H1 (cell line): ENCODE results near the gene EDC3. TPM values are rescaled to one million over a fixed set of nuclear protein-coding genes. Genes with fewer than 3 reads are reported as not detected.
"Not testable (repeated sequence)": the region's sequence is repeated elsewhere in the genome, so short reads cannot be mapped to it uniquely, and the experiment has no call there.

Experiments
- CTCF ChIA-PET: fragments of 300-600 bp; sonication (Branson Sonifier 250); formaldehyde crosslinking; loops from one replicate; lab custom pipeline; 2021; ENCODE audit not compliant: partially characterized antibody; lab: Charles Lee
- POLR2A ChIA-PET: fragments of 300-600 bp; sonication (Branson Sonifier 250); formaldehyde crosslinking; loops from one replicate; lab custom pipeline; 2021; ENCODE audit warnings: inconsistent platforms; ENCODE audit not compliant: partially characterized antibody; lab: Charles Lee
- DNase-seq, 2 experiments: peaks; one replicate each; pipeline versions ENCODE4 v3.0.0 to v3.0.0-alpha.2; 2010 to 2022; ENCODE audit warnings: low spot score in 2 of 2, low read depth in 1 of 2, mixed read lengths in 1 of 2
- FAIRE-seq: peaks from 2 replicates; lab custom pipeline; 2011; peaks lifted over from hg19 to GRCh38; lab: Jason Lieb, UNC
- H2AFZ ChIP-seq: 2 replicates; pipeline ENCODE4 v1.8.1; 2012; ENCODE audit warnings: low read length, inconsistent platforms
- H2AK5ac ChIP-seq: 2 replicates; pipeline ENCODE4 v1.6.1; 2013; ENCODE audit warnings: low read depth, low read length
- H2BK120ac ChIP-seq: replicated peaks from 2 replicates; pipeline ENCODE3; 2013; ENCODE audit warnings: low read depth, low read length, inconsistent platforms
- H2BK12ac ChIP-seq: 2 replicates; pipeline ENCODE4 v1.6.1; 2013; ENCODE audit warnings: low read depth, low read length
- H2BK15ac ChIP-seq: 2 replicates; pipeline ENCODE4 v1.6.1; 2013; ENCODE audit warnings: low read length
- H2BK20ac ChIP-seq: 2 replicates; pipeline ENCODE4 v1.6.1; 2013; ENCODE audit warnings: low read length
- H2BK5ac ChIP-seq: 2 replicates; pipeline ENCODE4 v1.6.1; 2013; ENCODE audit warnings: low read depth, low read length
- H3K14ac ChIP-seq: 2 replicates; pipeline ENCODE4 v1.6.1; 2013; ENCODE audit warnings: inconsistent platforms; ENCODE audit not compliant: insufficient read length
- H3K18ac ChIP-seq: 2 replicates; pipeline ENCODE4 v1.6.1; 2013; ENCODE audit warnings: low read length; ENCODE audit errors: extremely low read depth
- H3K23ac ChIP-seq: 2 replicates; pipeline ENCODE4 v1.6.1; 2013; ENCODE audit warnings: inconsistent platforms; ENCODE audit not compliant: insufficient read length
- H3K23me2 ChIP-seq: 2 replicates; pipeline ENCODE4 v1.6.1; 2013; ENCODE audit warnings: low read depth, low read length
- H3K27ac ChIP-seq: 2 replicates; pipeline ENCODE4 v1.6.1; 2011; ENCODE audit warnings: low read depth, low read length, inconsistent platforms
- H3K27me3 ChIP-seq, 4 experiments: replicated peaks in 1 of 4; 1 replicate in 1 of 4; 2 replicates in 3 of 4; pipeline versions ENCODE4 v1.6.1 to v1.8.1; 2011 to 2013; ENCODE audit warnings: low read length in 3 of 4, mild to moderate bottlenecking in 3 of 4, inconsistent platforms in 2 of 4, mixed read lengths in 2 of 4, moderate library complexity in 1 of 4; ENCODE audit not compliant: control insufficient read depth in 3 of 4, insufficient read depth in 3 of 4; ENCODE audit errors: extremely low read depth in 1 of 4
- H3K36me3 ChIP-seq, 4 experiments: 2 replicates each; pipeline versions ENCODE4 v1.6.1 to v1.8.1; 2011 to 2013; ENCODE audit warnings: mild to moderate bottlenecking in 4 of 4, low read length in 3 of 4, moderate library complexity in 2 of 4, control low read depth in 1 of 4, inconsistent platforms in 1 of 4; ENCODE audit not compliant: insufficient read depth in 4 of 4, control insufficient read depth in 2 of 4
- H3K4ac ChIP-seq: replicated peaks from 2 replicates; pipeline ENCODE3; 2013; ENCODE audit warnings: low read length, low read depth, mixed read lengths, inconsistent platforms; ENCODE audit not compliant: insufficient read length
- H3K4me1 ChIP-seq, 4 experiments: replicated peaks in 1 of 4; 1 replicate in 1 of 4; 2 replicates in 3 of 4; pipeline versions ENCODE4 v1.6.1 to v1.8.1; 2011 to 2013; ENCODE audit warnings: low read length in 3 of 4, inconsistent platforms in 2 of 4, mixed read lengths in 1 of 4; ENCODE audit not compliant: insufficient read depth in 4 of 4, control insufficient read depth in 3 of 4
- H3K4me2 ChIP-seq, 2 experiments: 2 replicates each; pipeline versions ENCODE4 v1.6.1 to v1.8.1; 2011 to 2013; ENCODE audit warnings: low read depth in 2 of 2, low read length in 2 of 2, control low read depth in 1 of 2, inconsistent platforms in 1 of 2, mild to moderate bottlenecking in 1 of 2; ENCODE audit not compliant: insufficient read depth in 1 of 2
- H3K4me3 ChIP-seq, 4 experiments: fragments of 200-600, 300-600 bp in 1 of 4; sonication (generic), shearing (Covaris generic), sonication (Bioruptor Twin) in 1 of 4; 2 replicates each; pipeline versions ENCODE4 v1.5.1 to v1.8.1; 2011 to 2016; ENCODE audit warnings: low read length in 4 of 4, low read depth in 3 of 4, control low read depth in 2 of 4, inconsistent platforms in 2 of 4, mild to moderate bottlenecking in 2 of 4, mixed read lengths in 1 of 4, moderate library complexity in 1 of 4; ENCODE audit not compliant: insufficient read depth in 2 of 4; ENCODE audit errors: extremely low read depth in 1 of 4
- H3K56ac ChIP-seq: replicated peaks from 2 replicates; pipeline ENCODE3; 2013; ENCODE audit warnings: low read depth, mild to moderate bottlenecking, mixed read lengths, low read length, inconsistent platforms; ENCODE audit not compliant: insufficient read length
- H3K79me1 ChIP-seq: 2 replicates; pipeline ENCODE4 v1.6.1; 2013; ENCODE audit warnings: low read depth, low read length, control low read depth
- H3K79me2 ChIP-seq, 2 experiments: 2 replicates each; pipeline versions ENCODE4 v1.6.1 to v1.8.1; 2012 to 2013; ENCODE audit warnings: low read length in 2 of 2, mild to moderate bottlenecking in 2 of 2, inconsistent platforms in 1 of 2; ENCODE audit not compliant: insufficient read depth in 2 of 2, control insufficient read depth in 1 of 2
- H3K9ac ChIP-seq, 4 experiments: replicated peaks in 1 of 4; 1 replicate in 1 of 4; 2 replicates in 3 of 4; pipeline versions ENCODE4 v1.6.1 to v1.8.1; 2011 to 2013; ENCODE audit warnings: low read depth in 3 of 4, low read length in 3 of 4, control low read depth in 2 of 4, mild to moderate bottlenecking in 2 of 4, moderate library complexity in 2 of 4, inconsistent platforms in 1 of 4; ENCODE audit errors: extremely low read depth in 1 of 4
- H3K9me3 ChIP-seq, 2 experiments: 2 replicates each; pipeline versions ENCODE4 v1.6.1 to v1.8.1; 2012 to 2013; ENCODE audit warnings: mild to moderate bottlenecking in 2 of 2, moderate library complexity in 2 of 2, control low read depth in 1 of 2, inconsistent platforms in 1 of 2, low read depth in 1 of 2, low read length in 1 of 2, mixed read lengths in 1 of 2; ENCODE audit not compliant: insufficient read depth in 2 of 2
- H4K20me1 ChIP-seq, 2 experiments: replicated peaks in 1 of 2; 2 replicates each; pipeline versions ENCODE3 to v1.8.1; 2011 to 2013; ENCODE audit warnings: inconsistent platforms in 2 of 2, low read length in 2 of 2, mild to moderate bottlenecking in 1 of 2; ENCODE audit not compliant: insufficient read depth in 2 of 2, control insufficient read depth in 1 of 2
- H4K5ac ChIP-seq: 2 replicates; pipeline ENCODE4 v1.6.1; 2013; ENCODE audit warnings: low read length, low read depth, mixed read lengths, inconsistent platforms; ENCODE audit not compliant: insufficient read length
- H4K8ac ChIP-seq: 2 replicates; pipeline ENCODE4 v1.8.0; 2013; ENCODE audit warnings: mild to moderate bottlenecking, moderate library complexity, low read length, inconsistent platforms; ENCODE audit not compliant: insufficient read depth; ENCODE audit errors: extremely low read depth
- H4K91ac ChIP-seq: replicated peaks from 2 replicates; pipeline ENCODE3; 2013; ENCODE audit warnings: low read length, mixed read lengths, inconsistent platforms; ENCODE audit not compliant: insufficient read length
- WGBS, 2 experiments: shearing (Covaris generic) in 1 of 2; methylation state at CpG; one replicate each; pipeline versions ENCODE4 v1.1.6 to v1.1.7; 2013 to 2015; ENCODE audit warnings: low lambda C conversion rate in 2 of 2, mixed read lengths in 2 of 2, inconsistent platforms in 1 of 2, low coverage in 1 of 2, missing lambda C conversion rate in 1 of 2; ENCODE audit not compliant: insufficient replicate concordance in 2 of 2, insufficient coverage in 1 of 2, insufficient read length in 1 of 2; ENCODE audit errors: extremely low coverage in 1 of 2, missing lambda C conversion rate in 1 of 2; 5-methylcytosine and 5-hydroxymethylcytosine counted together
- polyA plus RNA-seq, 7 experiments: library from polyadenylated mRNA; depleted of rRNA in 3 of 7; stranded (reverse) in 5 of 7; unstranded in 2 of 7; fragments of >200 nt in 5 of 7; fragments of 200-250 nt in 2 of 7; gene quantifications; 1 replicate in 5 of 7; 2 replicates in 1 of 7; 4 replicates in 1 of 7; pipeline versions ENCODE4 v1.2.1 to v1.2.3, GENCODE V29; 2011 to 2013; ENCODE audit warnings: missing spikeins in 2 of 7, mixed read lengths in 2 of 7
- total RNA-seq: library from RNA; stranded (reverse); fragmentation: NEBNext Ultra II Directional; extraction: Animal tissue kit (Norgen Biotek cat#: 25700); gene quantifications from 2 replicates; pipeline ENCODE4 v1.2.1, GENCODE V29; 2021

EDC3 gene
- total and polyA plus RNA-seq, 2 of the 8 experiments (the other 6 are each of a cell fraction or from before 2014, with no cell fraction given): 45.0 to 50.8 TPM

DNA sequence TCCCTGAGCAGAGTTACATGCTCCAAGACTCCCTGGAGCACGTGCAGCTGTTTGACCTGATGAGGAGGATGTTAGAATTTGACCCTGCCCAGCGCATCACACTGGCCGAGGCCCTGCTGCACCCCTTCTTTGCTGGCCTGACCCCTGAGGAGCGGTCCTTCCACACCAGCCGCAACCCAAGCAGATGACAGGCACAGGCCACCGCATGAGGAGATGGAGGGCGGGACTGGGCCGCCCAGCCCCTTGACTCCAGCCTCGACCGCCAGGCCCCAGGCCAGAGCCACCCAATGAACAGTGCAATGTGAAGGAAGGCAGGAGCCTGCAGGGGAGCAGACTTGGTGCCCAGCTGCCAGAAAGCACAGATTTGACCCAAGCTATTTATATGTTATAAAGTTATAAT lies 66.1 kb downstream of the EDC3 start:
- not testable (repeated sequence) for H3K4me1 ChIP-seq, H2BK5ac ChIP-seq, H4K8ac ChIP-seq, H2BK12ac ChIP-seq, H3K9ac ChIP-seq, H3K27me3 ChIP-seq, H3K23ac ChIP-seq, H3K9me3 ChIP-seq, H3K4ac ChIP-seq, H3K14ac ChIP-seq, H3K23me2 ChIP-seq, FAIRE-seq, H3K79me2 ChIP-seq, H2AFZ ChIP-seq, H3K27ac ChIP-seq, DNase-seq, H2BK120ac ChIP-seq, H2AK5ac ChIP-seq, H2BK20ac ChIP-seq, H2BK15ac ChIP-seq, H3K18ac ChIP-seq, H4K91ac ChIP-seq, H3K4me3 ChIP-seq, H3K4me2 ChIP-seq, H4K5ac ChIP-seq, H3K79me1 ChIP-seq, H3K56ac ChIP-seq
- 92% methylated on average over 8 of the region's 10 CpGs; no CpG with 5 or more reads in 1 of the 2 experiments for WGBS, 2 experiments
- CTCF ChIA-PET: interaction anchor here (0.9 to 37.5 kb wide), 6 partner anchors 6 to 247 kb away, joined by 3 to 1439 read pairs (median 270); partner anchors contain the start of genes CLK3, CSK and CYP1A2
- peaks cover 40 to 63% (median 49%) of the 10 kb centered on the region in 4 experiments for H3K36me3 ChIP-seq
- POLR2A ChIA-PET: interaction anchor here (1.0 to 8.4 kb wide), 5 partner anchors 11 to 139 kb away, joined by 3 to 81 read pairs (median 4); partner anchors contain the start of gene CLK3
- peaks cover 8 to 29% of the 10 kb centered on the region in 2 experiments for H4K20me1 ChIP-seq
